ENCODE measurements around the gene IMPA2. TPM values are rescaled to one million over a fixed set of nuclear protein-coding genes. Genes with fewer than 3 reads are reported as not detected.
A peak's percentile ranks its signal among the peaks of the same experiment; 100 is the strongest.
"Not testable (repeated sequence)": the region's sequence is repeated elsewhere in the genome, so short reads cannot be mapped to it uniquely, and the experiment has no call there.

Gene IMPA2
- total and polyA plus RNA-seq, 2 donors (not counting 1 experiment from before 2014, with no cell fraction given): 3.8 to 23.0 TPM

DNA sequence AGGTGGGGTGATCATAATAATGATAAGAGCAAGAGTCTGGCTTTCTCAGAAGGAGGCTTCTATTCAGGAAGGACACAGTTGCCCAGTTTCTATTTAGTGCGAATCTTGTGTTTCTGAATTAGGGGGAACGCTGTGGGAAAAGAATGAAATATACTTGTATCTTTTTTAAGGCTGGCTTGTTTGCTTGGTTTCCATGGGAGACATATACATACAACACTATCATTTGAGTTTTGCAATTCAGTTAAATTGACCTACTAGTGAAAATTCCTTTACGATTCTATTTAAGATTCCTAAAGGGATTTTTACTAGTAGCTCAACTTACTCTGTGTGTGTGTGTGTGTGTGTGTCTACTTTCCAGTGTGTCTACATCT lies 87.6 kb downstream of the IMPA2 start:
- H3K4me2 ChIP-seq (ENCODE audit: extremely low read depth, insufficient read depth, low read length): peak overlapping the region; percentile 37
- H3K4me3 ChIP-seq (replicated peaks in 1 of 4; ENCODE audit: control extremely low read depth in 1 of 4, insufficient read depth in 1 of 4, low read depth in 3 of 4, low read length in 4 of 4): peak overlapping the region in 2 of 4 experiments; percentile 17 to 28

DNA sequence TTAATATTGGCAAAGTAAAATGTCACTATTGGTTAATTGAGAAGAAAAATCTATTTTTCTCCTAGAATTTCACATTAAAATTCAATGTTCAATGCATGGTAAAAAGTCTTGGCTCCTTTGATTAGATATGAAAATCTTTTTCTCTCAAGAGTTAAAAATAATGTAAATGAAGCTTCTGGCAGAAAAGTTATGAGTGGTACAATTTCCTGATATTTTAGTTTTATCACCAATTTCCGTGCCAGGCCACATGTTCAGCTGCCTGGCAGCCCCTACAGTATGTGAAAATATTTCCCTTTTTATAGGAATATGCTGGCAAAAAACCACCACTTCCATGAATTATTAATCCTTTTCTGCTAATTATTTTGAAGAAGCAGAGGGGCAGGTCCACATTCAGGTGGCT lies 89.8 kb downstream of the IMPA2 start:
- not testable (repeated sequence) for H3K4me2 ChIP-seq (ENCODE audit: extremely low read depth, insufficient read depth, low read length); H3K79me2 ChIP-seq (ENCODE audit: control insufficient read depth, insufficient read depth, low read length); H3K27me3 ChIP-seq (ENCODE audit: control insufficient read depth, insufficient read depth, low read length)

More for the DNA sequence above, 87.6 kb downstream of the IMPA2 start:
- peak overlapping the region; percentile 43 for H2AFZ ChIP-seq (ENCODE audit: low read length)
- H4K20me1 ChIP-seq (ENCODE audit: control insufficient read depth, extremely low read depth, insufficient read depth, low read length): no peaks in the 10 kb centered on the region
- TF ChIP-seq, protein P1, sequence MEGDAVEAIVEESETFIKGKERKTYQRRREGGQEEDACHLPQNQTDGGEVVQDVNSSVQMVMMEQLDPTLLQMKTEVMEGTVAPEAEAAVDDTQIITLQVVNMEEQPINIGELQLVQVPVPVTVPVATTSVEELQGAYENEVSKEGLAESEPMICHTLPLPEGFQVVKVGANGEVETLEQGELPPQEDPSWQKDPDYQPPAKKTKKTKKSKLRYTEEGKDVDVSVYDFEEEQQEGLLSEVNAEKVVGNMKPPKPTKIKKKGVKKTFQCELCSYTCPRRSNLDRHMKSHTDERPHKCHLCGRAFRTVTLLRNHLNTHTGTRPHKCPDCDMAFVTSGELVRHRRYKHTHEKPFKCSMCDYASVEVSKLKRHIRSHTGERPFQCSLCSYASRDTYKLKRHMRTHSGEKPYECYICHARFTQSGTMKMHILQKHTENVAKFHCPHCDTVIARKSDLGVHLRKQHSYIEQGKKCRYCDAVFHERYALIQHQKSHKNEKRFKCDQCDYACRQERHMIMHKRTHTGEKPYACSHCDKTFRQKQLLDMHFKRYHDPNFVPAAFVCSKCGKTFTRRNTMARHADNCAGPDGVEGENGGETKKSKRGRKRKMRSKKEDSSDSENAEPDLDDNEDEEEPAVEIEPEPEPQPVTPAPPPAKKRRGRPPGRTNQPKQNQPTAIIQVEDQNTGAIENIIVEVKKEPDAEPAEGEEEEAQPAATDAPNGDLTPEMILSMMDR (conservative IDR thresholded peaks at IDR 0.05 in 1 of 2, IDR thresholded peaks at IDR 0.05 in 1 of 2; ENCODE audit: low read depth in 1 of 2, low read length in 2 of 2): no peak
- no peak for TF ChIP-seq EZH2 (IDR thresholded peaks at IDR 0.05; ENCODE audit: low read length, missing control alignments)
- peak in 1 of 2 donors; percentile 34 for DNase-seq (ENCODE audit: low read depth in 2 of 2)
- H3K9ac ChIP-seq (ENCODE audit: insufficient read depth, low read length): no peak overlapping the region
- H3K9me3 ChIP-seq (ENCODE audit: control insufficient read depth, insufficient read depth, low read depth, low read length): no peaks in the 10 kb centered on the region
- H3K4me1 ChIP-seq (ENCODE audit: control insufficient read depth, extremely low read depth, insufficient read depth, low read length): no peaks in the 10 kb centered on the region
- no peaks in the 10 kb centered on the region for H3K36me3 ChIP-seq (ENCODE audit: control insufficient read depth, insufficient read depth, low read length)
- no peaks in the 10 kb centered on the region for H3K79me2 ChIP-seq (ENCODE audit: control insufficient read depth, insufficient read depth, low read length)
- no peaks in the 10 kb centered on the region for H3K27me3 ChIP-seq (ENCODE audit: control insufficient read depth, insufficient read depth, low read length)
- no peak overlapping the region for H3K27ac ChIP-seq (ENCODE audit: insufficient read depth, low read length)

DNA sequence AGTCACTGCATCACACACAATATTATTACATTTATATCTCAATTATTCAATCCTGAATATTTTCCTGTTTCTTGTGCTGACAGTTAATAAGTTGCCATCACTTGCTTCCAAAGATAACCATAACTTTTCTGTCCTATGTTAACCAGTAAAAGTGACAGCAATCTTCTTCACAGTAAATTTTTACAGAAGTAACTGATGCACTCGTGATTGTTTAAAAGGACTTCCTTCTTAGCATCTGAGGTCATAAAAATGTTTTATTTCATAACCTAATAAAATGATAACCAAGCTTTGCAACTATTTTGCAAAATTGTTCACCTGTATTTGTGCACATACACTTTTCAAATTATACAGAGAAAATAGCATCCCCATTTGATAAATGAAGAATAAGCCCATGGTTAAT lies 91.7 kb downstream of the IMPA2 start:
- Histone ChIP-seq H4K20me1 (ENCODE audit: control insufficient read depth, extremely low read depth, insufficient read depth, low read length) (no peaks in the 10 kb centered on the region), H3K27me3 (ENCODE audit: control insufficient read depth, insufficient read depth, low read length) (no peaks in the 10 kb centered on the region), H3K9me3 (ENCODE audit: control insufficient read depth, insufficient read depth, low read depth, low read length) (no peaks in the 10 kb centered on the region), H3K79me2 (ENCODE audit: control insufficient read depth, insufficient read depth, low read length) (no peaks in the 10 kb centered on the region), H3K27ac (ENCODE audit: insufficient read depth, low read length) (no peak overlapping the region), H3K9ac (ENCODE audit: insufficient read depth, low read length) (no peak overlapping the region), H3K4me1 (ENCODE audit: control insufficient read depth, extremely low read depth, insufficient read depth, low read length) (no peaks in the 10 kb centered on the region), H3K36me3 (ENCODE audit: control insufficient read depth, insufficient read depth, low read length) (no peaks in the 10 kb centered on the region), H2AFZ (ENCODE audit: low read length) (no peak overlapping the region), H3K4me2 (ENCODE audit: extremely low read depth, insufficient read depth, low read length) (no peak overlapping the region), H3K4me3 (replicated peaks in 1 of 4; ENCODE audit: control extremely low read depth in 1 of 4, insufficient read depth in 1 of 4, low read depth in 3 of 4, low read length in 4 of 4) (no peak overlapping the region)
- TF ChIP-seq, protein P1 (conservative IDR thresholded peaks at IDR 0.05 in 1 of 2, IDR thresholded peaks at IDR 0.05 in 1 of 2; ENCODE audit: low read depth in 1 of 2, low read length in 2 of 2): no peak
- no peak for TF ChIP-seq EZH2 (IDR thresholded peaks at IDR 0.05; ENCODE audit: low read length, missing control alignments)
- no peak for DNase-seq (ENCODE audit: low read depth in 2 of 2)

More for the DNA sequence above, 89.8 kb downstream of the IMPA2 start:
- not testable (repeated sequence) for H4K20me1 ChIP-seq (ENCODE audit: control insufficient read depth, extremely low read depth, insufficient read depth, low read length); H3K4me3 ChIP-seq (replicated peaks in 1 of 4; ENCODE audit: control extremely low read depth in 1 of 4, insufficient read depth in 1 of 4, low read depth in 3 of 4, low read length in 4 of 4); DNase-seq (ENCODE audit: low read depth in 2 of 2); H3K9me3 ChIP-seq (ENCODE audit: control insufficient read depth, insufficient read depth, low read depth, low read length); H3K27ac ChIP-seq (ENCODE audit: insufficient read depth, low read length); H3K4me1 ChIP-seq (ENCODE audit: control insufficient read depth, extremely low read depth, insufficient read depth, low read length); H3K36me3 ChIP-seq (ENCODE audit: control insufficient read depth, insufficient read depth, low read length); H2AFZ ChIP-seq (ENCODE audit: low read length); H3K9ac ChIP-seq (ENCODE audit: insufficient read depth, low read length)

Data from fibroblast of lung (primary cell).